Mucosa of descending colon (tissue), 3 donors: Measurements from ENCODE around the gene GDF10. TPM values are rescaled to one million over a fixed set of nuclear protein-coding genes. Genes with fewer than 3 reads are reported as not detected.

Source experiments
- ATAC-seq: fragments of 200-7000 bp; cut with Tn5 transposase; one replicate; pipeline ENCODE4 v1.9.1; 2020; ENCODE audit warnings: mild to moderate bottlenecking, moderate library complexity
- DNase-seq, 3 donors: peaks; one replicate each; pipeline ENCODE4 v3.0.0-alpha.2; 2020
- H3K36me3 ChIP-seq: fragments of 200-600 bp; one replicate; pipeline ENCODE4 v1.8.0; 2021; ENCODE audit warnings: low read depth, mild to moderate bottlenecking
- H3K4me1 ChIP-seq: fragments of 200-600 bp; one replicate; pipeline ENCODE4 v1.8.0; 2021; ENCODE audit warnings: low read depth, mild to moderate bottlenecking
- H3K4me3 ChIP-seq: fragments of 200-600 bp; one replicate; pipeline ENCODE4 v1.8.0; 2021; ENCODE audit warnings: mild to moderate bottlenecking
- H3K9me3 ChIP-seq: fragments of 200-600 bp; one replicate; pipeline ENCODE4 v1.8.0; 2021; ENCODE audit warnings: mild to moderate bottlenecking
- CTCF ChIP-seq: fragments of 200-600 bp; IDR thresholded peaks from one replicate; pipeline ENCODE4 v1.8.0; 2022; ENCODE audit warnings: antibody characterized with exemption, mild to moderate bottlenecking
- intact Hi-C, 2 donors: fragments of 100-400 bp; cut with DNase I in 1 of 2; cut with micrococcal nuclease in 1 of 2; formaldehyde crosslinking; loops; one replicate each; pipeline versions ENCODE4 v1.11.0 to v1.11.1; 2022; cut with DNase I, micrococcal nuclease
- total RNA-seq, 3 donors: library from RNA; stranded (reverse); fragmentation: NEBNext Ultra II Directional in 2 of 3; extraction: Animal tissue kit (Norgen Biotek cat#: 25700) in 2 of 3; gene quantifications; one replicate each; pipeline versions ENCODE4 v1.2.1 to v1.2.4, GENCODE V29; 2021 to 2023
- donor health status: DM: no; HTN: no; CAD: no; lungs with moderate emphysema.
- donor health status: DM: no; HTN: no; CAD: no.
- donor health status: DM: no; HTN: yes; CAD: no.

GDF10 gene
- total RNA-seq, 3 donors from 2014 or later, result 0.14 to 3.2 (median 0.41) TPM

DNA sequence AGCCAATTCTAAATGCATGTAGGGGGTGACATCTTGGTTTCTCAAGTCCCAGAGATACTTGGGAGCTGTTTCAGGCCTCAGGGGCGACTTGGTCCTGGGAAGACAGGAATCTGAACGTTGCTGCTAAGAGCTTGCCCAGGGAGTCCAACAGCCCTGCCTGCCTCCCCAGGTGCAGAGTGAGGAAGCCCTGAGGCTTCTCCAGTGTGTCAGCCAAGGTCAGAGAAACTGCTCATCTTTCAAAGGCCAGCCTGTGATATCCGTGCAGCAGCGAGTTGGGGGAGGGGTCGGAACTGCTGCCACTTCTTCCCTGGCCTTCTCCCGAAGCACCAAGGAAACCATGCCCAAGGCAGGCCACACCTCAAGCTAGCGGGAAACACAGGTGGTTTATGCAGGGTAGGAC lies 32.0 kb downstream of the GDF10 start:
- intact Hi-C loops, result no loop called here
- TF ChIP-seq CTCF, result no peak
- H3K4me1 ChIP-seq, result peaks cover 19% of the 10 kb centered on the region
- no peaks in the 10 kb centered on the region for H3K36me3 ChIP-seq
- H3K4me3 ChIP-seq, result no peak overlapping the region
- no peak for ATAC-seq
- no peak for DNase-seq
- H3K9me3 ChIP-seq, result no peaks in the 10 kb centered on the region

DNA sequence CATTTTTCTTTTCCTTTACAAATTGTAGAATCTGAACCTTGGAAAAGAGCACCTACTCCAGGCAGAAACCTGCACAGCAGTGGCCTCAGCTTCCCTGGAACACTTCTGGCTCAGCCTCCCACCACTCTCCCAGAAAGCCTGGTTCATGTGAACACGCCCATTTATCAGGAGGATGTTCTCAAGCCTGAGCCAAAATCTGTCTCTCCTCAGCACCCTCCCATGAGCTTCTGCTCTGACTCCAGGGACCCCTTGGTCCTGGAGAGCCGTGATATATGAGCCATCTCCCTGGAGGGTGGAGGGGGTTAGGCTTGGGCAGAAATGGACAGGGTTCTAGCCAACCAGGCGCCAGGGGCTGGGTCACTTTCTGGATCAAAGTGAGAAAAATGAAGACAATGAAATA lies 32.4 kb downstream of the GDF10 start:
- H3K36me3 ChIP-seq, result no peaks in the 10 kb centered on the region
- no peak overlapping the region for H3K4me3 ChIP-seq
- DNase-seq, result no peak
- intact Hi-C loops, result no loop called here
- H3K4me1 ChIP-seq, result peaks cover 19% of the 10 kb centered on the region
- no peaks in the 10 kb centered on the region for H3K9me3 ChIP-seq
- no peak for TF ChIP-seq CTCF
- no peak for ATAC-seq

GRCh38 chr10:47332946-47333345 lies 32.9 kb downstream of the GDF10 start:
- H3K4me1 ChIP-seq, result peaks cover 19% of the 10 kb centered on the region
- no peak overlapping the region for H3K4me3 ChIP-seq
- H3K36me3 ChIP-seq, result no peaks in the 10 kb centered on the region
- no peak for ATAC-seq
- TF ChIP-seq CTCF, result no peak
- intact Hi-C loops, result no loop called here
- no peak for DNase-seq
- no peaks in the 10 kb centered on the region for H3K9me3 ChIP-seq

- DNase-seq (no peak), ATAC-seq (no peak)
- Histone ChIP-seq H3K9me3 (no peaks in the 10 kb centered on the region), H3K4me3 (no peak overlapping the region), H3K4me1 (peaks cover 19% of the 10 kb centered on the region), H3K36me3 (no peaks in the 10 kb centered on the region)
- TF ChIP-seq CTCF, result no peak
- intact Hi-C loops, result no loop called here
These were observed 33.5 kb downstream of the GDF10 start for GRCh38 chr10:47333532-47333931.

DNA sequence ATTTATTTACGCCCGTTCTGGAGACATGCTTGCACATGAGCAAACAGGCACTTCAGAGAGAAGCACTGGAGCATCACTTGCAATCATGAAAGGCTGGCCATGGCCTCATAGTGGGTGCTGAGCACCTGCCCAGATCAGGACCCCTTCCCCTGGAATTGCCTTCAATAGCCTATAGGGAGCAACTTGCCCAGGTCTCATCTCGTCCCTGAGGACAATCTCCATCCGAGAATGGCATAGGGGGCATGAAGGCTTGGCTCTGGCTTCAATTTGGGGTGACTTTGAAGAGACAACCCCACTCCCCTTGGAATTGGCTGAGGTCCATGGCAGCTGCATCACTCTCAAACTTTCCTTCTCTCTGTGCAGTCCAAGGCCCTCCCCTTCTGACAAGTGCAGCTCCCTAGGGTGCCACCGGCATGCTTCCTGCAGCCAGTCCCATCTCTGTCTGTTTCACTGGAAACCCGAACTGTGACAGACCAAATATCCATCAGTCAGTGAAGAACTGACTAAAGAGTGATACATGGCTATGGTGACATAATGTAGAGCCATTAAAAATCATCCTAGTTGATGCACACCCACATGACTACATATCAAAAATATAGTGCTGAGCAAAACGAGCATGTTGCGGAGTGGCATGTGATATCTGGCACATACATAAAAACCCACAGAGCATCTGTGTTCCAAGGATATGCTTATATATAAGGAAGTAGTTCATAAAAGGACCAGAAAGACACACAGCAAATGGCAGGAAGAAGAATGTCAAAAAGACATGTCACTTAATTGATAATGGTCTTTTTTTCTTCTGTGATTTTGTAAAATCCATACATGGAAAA lies 34.7 kb downstream of the GDF10 start:
- no peak for TF ChIP-seq CTCF
- Histone ChIP-seq H3K9me3 (no peaks in the 10 kb centered on the region), H3K4me1 (peaks cover 17% of the 10 kb centered on the region), H3K4me3 (no peak overlapping the region), H3K36me3 (no peaks in the 10 kb centered on the region)
- no peak for DNase-seq
- intact Hi-C loops, result no loop called here
- no peak for ATAC-seq
